Keratinocyte (primary cell): ENCODE measurements around the gene LRRC37B. TPM values are rescaled to one million over a fixed set of nuclear protein-coding genes. Genes with fewer than 3 reads are reported as not detected.
"Not testable (repeated sequence)": the region's sequence is repeated elsewhere in the genome, so short reads cannot be mapped to it uniquely, and the experiment has no call there.

Source experiments
- DNase-seq: peaks from one replicate; pipeline ENCODE4 v3.0.0-alpha.2; 2011; ENCODE audit warnings: low read depth, missing footprints, low spot score
- FAIRE-seq: peaks from 2 replicates; lab custom pipeline; 2011; peaks lifted over from hg19 to GRCh38; lab: Jason Lieb, UNC
- H2AFZ ChIP-seq: 2 replicates; pipeline ENCODE4 v1.6.0; 2012; ENCODE audit warnings: low read length, control low read depth, inconsistent platforms; ENCODE audit not compliant: control insufficient read depth
- H3K27ac ChIP-seq: 2 replicates; pipeline ENCODE4 v1.5.1; 2011; ENCODE audit warnings: low read length; ENCODE audit not compliant: control insufficient read depth, insufficient read depth
- H3K27me3 ChIP-seq: 3 replicates; pipeline ENCODE4 v1.6.0; 2011; ENCODE audit warnings: low read length; ENCODE audit not compliant: control insufficient read depth, insufficient read depth; ENCODE audit errors: extremely low read depth
- H3K36me3 ChIP-seq, 2 experiments: 2 replicates in 1 of 2; 3 replicates in 1 of 2; pipeline ENCODE4 v1.5.1; 2011; ENCODE audit warnings: low read length in 2 of 2, mild to moderate bottlenecking in 1 of 2; ENCODE audit not compliant: control insufficient read depth in 2 of 2, insufficient read depth in 2 of 2; ENCODE audit errors: extremely low read depth in 1 of 2
- H3K4me1 ChIP-seq: 3 replicates; pipeline ENCODE4 v1.5.1; 2011; ENCODE audit warnings: low read length; ENCODE audit not compliant: control insufficient read depth, insufficient read depth; ENCODE audit errors: extremely low read depth
- H3K4me2 ChIP-seq: 3 replicates; pipeline ENCODE4 v1.6.0; 2011; ENCODE audit warnings: low read depth, low read length; ENCODE audit not compliant: control insufficient read depth, insufficient read depth; ENCODE audit errors: extremely low read depth
- H3K4me3 ChIP-seq, 3 experiments: fragments of 200-600 bp in 1 of 3; sonication (generic) in 1 of 3; 2 replicates in 2 of 3; 3 replicates in 1 of 3; pipeline ENCODE4 v1.5.1; 2011 to 2016; ENCODE audit warnings: low read length in 3 of 3, mild to moderate bottlenecking in 3 of 3, control low read depth in 2 of 3, inconsistent platforms in 1 of 3, low read depth in 1 of 3, mixed read lengths in 1 of 3, mixed run types in 1 of 3, moderate library complexity in 1 of 3; ENCODE audit not compliant: control insufficient read depth in 2 of 3, insufficient read depth in 2 of 3; ENCODE audit errors: extremely low read depth in 1 of 3
- H3K79me2 ChIP-seq: 2 replicates; pipeline ENCODE4 v1.6.0; 2012; ENCODE audit warnings: low read length; ENCODE audit not compliant: control insufficient read depth, insufficient read depth
- H3K9ac ChIP-seq: 3 replicates; pipeline ENCODE4 v1.6.0; 2011; ENCODE audit warnings: low read length; ENCODE audit not compliant: control insufficient read depth, insufficient read depth; ENCODE audit errors: extremely low read depth
- H3K9me1 ChIP-seq: 3 replicates; pipeline ENCODE4 v1.6.0; 2011; ENCODE audit warnings: low read length; ENCODE audit not compliant: control insufficient read depth, insufficient read depth; ENCODE audit errors: extremely low read depth
- H3K9me3 ChIP-seq: 2 replicates; pipeline ENCODE4 v1.5.1; 2012; ENCODE audit warnings: low read depth, low read length; ENCODE audit not compliant: control insufficient read depth
- H4K20me1 ChIP-seq: 3 replicates; pipeline ENCODE4 v1.6.0; 2011; ENCODE audit warnings: low read length; ENCODE audit not compliant: control insufficient read depth, insufficient read depth; ENCODE audit errors: extremely low read depth
- CTCF ChIP-seq, 3 experiments: IDR thresholded peaks in 1 of 3; conservative IDR thresholded peaks in 1 of 3; optimal IDR thresholded peaks in 1 of 3; 2 replicates in 2 of 3; 3 replicates in 1 of 3; pipeline versions ENCODE3 to v1.5.1; 2011; ENCODE audit warnings: low read length in 3 of 3, mild to moderate bottlenecking in 3 of 3, moderate library complexity in 2 of 3, control low read depth in 1 of 3, inconsistent platforms in 1 of 3; ENCODE audit not compliant: insufficient read depth in 2 of 3; ENCODE audit errors: extremely low read depth in 1 of 3
- EZH2 ChIP-seq: IDR thresholded peaks from one replicate; pipeline ENCODE4 v1.6.1; 2012; ENCODE audit warnings: inconsistent platforms, mild to moderate bottlenecking, low read length, moderate library complexity
- dilution Hi-C: fragments of 300-500 bp; cut with MboI; formaldehyde crosslinking; loops from one replicate; pipeline ENCODE4 v1.7.0; 2020; ENCODE audit warnings: low sequenced_read_pairs; ENCODE audit not compliant: extremely low pct_ligation_motif_present
- polyA plus RNA-seq, 5 experiments: library from polyadenylated mRNA; depleted of rRNA in 3 of 5; stranded (reverse) in 3 of 5; stranded (forward) in 1 of 5; unstranded in 1 of 5; fragments of >200 nt; gene quantifications; 1 replicate in 1 of 5; 2 replicates in 3 of 5; 3 replicates in 1 of 5; pipeline versions ENCODE4 v1.2.1 to v1.2.3, GENCODE V29; 2011 to 2012; ENCODE audit warnings: missing spikeins in 2 of 5, low read depth in 1 of 5, low replicate concordance in 1 of 5

The LRRC37B gene
- polyA plus RNA-seq, 1 donor (not counting 4 experiments of a cell fraction or from before 2014, with no cell fraction given), result 9.9 TPM

GRCh38 chr17:31967648-31968047, 39.5 kb upstream of the LRRC37B start:
- Histone ChIP-seq H3K27me3 (no peaks in the 10 kb centered on the region), H3K9ac (no peak overlapping the region), H3K27ac (no peak overlapping the region), H3K36me3 (peaks cover 0 to 3% of the 10 kb centered on the region in 2 experiments), H3K4me2 (no peak overlapping the region), H3K4me3 (no peak overlapping the region), H3K9me1 (no peaks in the 10 kb centered on the region), H2AFZ (no peak overlapping the region), H3K79me2 (peaks cover 7% of the 10 kb centered on the region), H4K20me1 (no peaks in the 10 kb centered on the region), H3K9me3 (no peaks in the 10 kb centered on the region), H3K4me1 (no peaks in the 10 kb centered on the region)
- no peak for DNase-seq
- dilution Hi-C loops, result no loop called here
- no peak for FAIRE-seq
- TF ChIP-seq CTCF (optimal IDR thresholded peaks at IDR 0.05 in 1 of 3, IDR thresholded peaks at IDR 0.05 in 1 of 3, conservative IDR thresholded peaks at IDR 0.05 in 1 of 3; ENCODE audit: extremely low read depth in 1 of 3, insufficient read depth in 2 of 3, low read length in 3 of 3), result no peak
- no peak for TF ChIP-seq EZH2

- H3K9me1 ChIP-seq, H3K4me1 ChIP-seq, H3K9ac ChIP-seq, H3K27me3 ChIP-seq, H3K4me3 ChIP-seq, dilution Hi-C loops, H3K9me3 ChIP-seq, DNase-seq, FAIRE-seq, H3K79me2 ChIP-seq, H3K4me2 ChIP-seq, H4K20me1 ChIP-seq, H3K36me3 ChIP-seq, H3K27ac ChIP-seq, H2AFZ ChIP-seq: not testable (repeated sequence)
Observed at GRCh38 chr17:31970416-31970815, 36.8 kb upstream of the LRRC37B start.

GRCh38 chr17:31974269-31975071, 32.7 kb upstream of the LRRC37B start:
- H3K27me3 ChIP-seq, H3K9ac ChIP-seq, DNase-seq, H3K9me1 ChIP-seq, H3K27ac ChIP-seq, dilution Hi-C loops, H4K20me1 ChIP-seq, H3K4me3 ChIP-seq, H3K9me3 ChIP-seq, H3K4me1 ChIP-seq, H3K4me2 ChIP-seq, H2AFZ ChIP-seq, H3K36me3 ChIP-seq, H3K79me2 ChIP-seq, FAIRE-seq: not testable (repeated sequence)

- H3K79me2 ChIP-seq, H3K4me2 ChIP-seq, dilution Hi-C loops, H2AFZ ChIP-seq, H3K4me1 ChIP-seq, DNase-seq, H3K9me1 ChIP-seq, H3K27me3 ChIP-seq, H3K36me3 ChIP-seq, H3K4me3 ChIP-seq, H3K9me3 ChIP-seq, H4K20me1 ChIP-seq, FAIRE-seq, H3K9ac ChIP-seq, H3K27ac ChIP-seq: not testable (repeated sequence)
Observed at GRCh38 chr17:31975391-31975790, 31.8 kb upstream of the LRRC37B start.
